ENCODE data around the gene SAMD4A. TPM values are rescaled to one million over a fixed set of nuclear protein-coding genes. Genes with fewer than 3 reads are reported as not detected.

SAMD4A gene
- total and polyA plus RNA-seq, 2 of the 4 experiments (the other 2 are of a cell fraction), result 22.9 to 38.2 TPM

DNA sequence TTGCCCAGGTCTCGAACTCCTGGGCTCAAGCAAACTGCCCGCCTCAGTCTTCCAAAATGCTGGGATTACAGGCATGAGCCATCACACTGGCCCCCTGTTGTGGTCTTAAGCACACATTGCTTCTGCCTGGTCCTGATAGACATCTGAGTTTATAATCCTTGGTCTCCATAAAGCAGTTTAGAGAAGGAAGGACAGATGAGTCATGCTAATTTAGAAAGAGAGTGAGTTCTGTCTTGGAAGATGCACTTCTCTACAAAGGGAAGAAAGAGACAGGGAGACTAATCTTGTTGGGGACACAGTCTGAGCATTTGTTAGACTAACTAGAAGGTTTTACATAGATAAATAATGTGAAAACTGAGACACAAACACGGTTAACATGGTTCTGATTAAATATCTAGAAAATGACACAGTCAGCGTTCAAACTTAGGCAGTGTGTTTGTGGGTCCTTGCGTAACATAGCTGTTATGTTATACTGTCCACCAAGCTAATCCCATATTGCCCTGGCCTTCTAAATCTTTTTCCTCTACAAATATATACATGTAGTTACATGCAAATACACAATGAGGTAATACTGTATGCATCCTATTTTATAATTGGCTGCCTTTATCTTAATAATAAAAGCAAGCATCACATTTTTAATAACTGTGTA lies 31.0 kb downstream of the SAMD4A start:
- Histone ChIP-seq H2BK5ac (ENCODE audit: low read depth, low read length, poor library complexity, severe bottlenecking) (peak overlapping the region; percentile 86), H2BK120ac (ENCODE audit: low read depth, low read length) (no peak overlapping the region), H3K27me3 (ENCODE audit: control insufficient read depth, insufficient read depth, low read length) (no peaks in the 10 kb centered on the region), H3K9me1 (ENCODE audit: insufficient read depth, low read length) (peaks cover 24% of the 10 kb centered on the region), H3K36me3 (ENCODE audit: control insufficient read depth, insufficient read depth, low read length) (no peaks in the 10 kb centered on the region; the same call in 1 of the 2 replicates), H3K79me1 (ENCODE audit: low read depth in 1 of 2, low read length in 2 of 2) (peaks cover 3 to 86% of the 10 kb centered on the region in 2 experiments), H2BK20ac (ENCODE audit: low read depth, low read length) (no peak overlapping the region), H2AK5ac (ENCODE audit: low read depth, low read length) (0 out of 2 replicates have a peak overlapping the region, but pooled peaks have one; percentile 56), H3K56ac (ENCODE audit: extremely low read depth, insufficient read depth, low read length) (no peak overlapping the region), H3K9ac (ENCODE audit: low read depth, low read length) (no peak overlapping the region), H3K4me3 (ENCODE audit: insufficient read depth, low read depth, low read length) (no peak overlapping the region), H2BK15ac (ENCODE audit: low read depth, low read length) (no peak overlapping the region), H2AFZ (replicated peaks; ENCODE audit: low read length, poor library complexity) (no peak overlapping the region), H4K20me1 (ENCODE audit: insufficient read depth, low read length) (peaks cover 43% of the 10 kb centered on the region), H2AK9ac (replicated peaks; ENCODE audit: low read depth, low read length, poor library complexity) (no peak overlapping the region), H4K5ac (ENCODE audit: low read depth, low read length) (no peak overlapping the region), H3K27ac (ENCODE audit: insufficient read depth, low read length) (peak overlapping the region; percentile 76; the same call in 1 of the 2 replicates), H3K23ac (ENCODE audit: low read depth, low read length) (0 out of 2 replicates have a peak overlapping the region, but pooled peaks have one; percentile 68), H3K9me3 (ENCODE audit: control insufficient read depth, insufficient read depth, low read length) (no peaks in the 10 kb centered on the region), H3K14ac (replicated peaks; ENCODE audit: low read depth, low read length) (0 out of 2 replicates have a peak overlapping the region, but pooled peaks have one; percentile 37), H4K8ac (ENCODE audit: low read depth in 2 of 2, low read length in 2 of 2) (0 out of 4 replicates have a peak overlapping the region, but pooled peaks of 1 of the 2 experiments have one; percentile 16), H3K4ac (ENCODE audit: low read depth, low read length) (peak overlapping the region; percentile 0; the same call in 1 of the 2 replicates), H3K4me1 (ENCODE audit: control insufficient read depth, insufficient read depth, low read length) (peaks cover 14% of the 10 kb centered on the region), H4K91ac (ENCODE audit: insufficient read depth, low read depth, low read length) (no peak overlapping the region), H3K4me2 (ENCODE audit: low read depth, low read length) (peak overlapping the region; percentile 50; the same call in 1 of the 2 replicates), H3K18ac (ENCODE audit: low read depth, low read length) (no peak overlapping the region; the same call in 1 of the 2 replicates)
- 80% methylated on average over 2 of the region's 5 CpGs; no CpG with 5 or more reads in 1 of the 2 experiments for WGBS, 2 experiments (ENCODE audit: extremely low coverage in 2 of 2, insufficient read length in 1 of 2)
- ChIA-PET POLR2A (ENCODE audit: unreplicated experiment) (no interaction called here), CTCF (no interaction called here)
- DNase-seq (peak; percentile 70), ATAC-seq (ENCODE audit: low read depth) (peak; percentile 43)
- in situ Hi-C loops (cut with MboI; ENCODE audit: low sequenced_read_pairs) (no loop called here), intact Hi-C loops (cut with micrococcal nuclease) (loop anchor here (2.0 kb wide), 1 partner anchor 15 kb away; no protein-coding TSS in a partner anchor), dilution Hi-C loops (cut with HindIII; ENCODE audit: low sequenced_read_pairs, unreplicated experiment) (no loop called here)
- no TSS peak for BruUV-seq (replicated peaks)
- TF ChIP-seq MXI1 (IDR thresholded peaks at IDR 0.05; ENCODE audit: borderline replicate concordance, low read depth, low read length), result no peak
- no peak for TF ChIP-seq POLR2A (IDR thresholded peaks at IDR 0.05; ENCODE audit: low read depth, low read length)
- TF ChIP-seq MAZ (IDR thresholded peaks at IDR 0.05; ENCODE audit: borderline replicate concordance, low read depth, low read length), result no peak
- no peak for TF ChIP-seq NFE2L2 (IDR thresholded peaks at IDR 0.05; ENCODE audit: low read depth, low read length)
- 0 out of 2 replicates have a peak, but pooled peaks have one; percentile 18 for TF ChIP-seq FOS (IDR thresholded peaks at IDR 0.05; ENCODE audit: low read depth, low read length)
- TF ChIP-seq SMC3 (IDR thresholded peaks at IDR 0.05; ENCODE audit: low read depth, low read length), result no peak
- TF ChIP-seq RFX5 (IDR thresholded peaks at IDR 0.05; ENCODE audit: low read depth, low read length), result no peak
- no peak for TF ChIP-seq CHD1 (IDR thresholded peaks at IDR 0.05; ENCODE audit: low read depth, low read length)
- TF ChIP-seq RAD21 (IDR thresholded peaks at IDR 0.05; ENCODE audit: low read length), result no peak
- TF ChIP-seq, protein P1, sequence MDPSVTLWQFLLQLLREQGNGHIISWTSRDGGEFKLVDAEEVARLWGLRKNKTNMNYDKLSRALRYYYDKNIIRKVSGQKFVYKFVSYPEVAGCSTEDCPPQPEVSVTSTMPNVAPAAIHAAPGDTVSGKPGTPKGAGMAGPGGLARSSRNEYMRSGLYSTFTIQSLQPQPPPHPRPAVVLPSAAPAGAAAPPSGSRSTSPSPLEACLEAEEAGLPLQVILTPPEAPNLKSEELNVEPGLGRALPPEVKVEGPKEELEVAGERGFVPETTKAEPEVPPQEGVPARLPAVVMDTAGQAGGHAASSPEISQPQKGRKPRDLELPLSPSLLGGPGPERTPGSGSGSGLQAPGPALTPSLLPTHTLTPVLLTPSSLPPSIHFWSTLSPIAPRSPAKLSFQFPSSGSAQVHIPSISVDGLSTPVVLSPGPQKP (IDR thresholded peaks at IDR 0.05; ENCODE audit: borderline replicate concordance, low read depth, low read length), result no peak
- peak; percentile 94 for TF ChIP-seq CEBPB (IDR thresholded peaks at IDR 0.05; ENCODE audit: low read depth, low read length)
- TF ChIP-seq MAFK (IDR thresholded peaks at IDR 0.05; ENCODE audit: low read depth, low read length), result no peak; the same call in 1 of the 2 replicates
- no peak for TF ChIP-seq BHLHE40 (IDR thresholded peaks at IDR 0.05; ENCODE audit: low read depth, low read length)
- TF ChIP-seq, protein P2, sequence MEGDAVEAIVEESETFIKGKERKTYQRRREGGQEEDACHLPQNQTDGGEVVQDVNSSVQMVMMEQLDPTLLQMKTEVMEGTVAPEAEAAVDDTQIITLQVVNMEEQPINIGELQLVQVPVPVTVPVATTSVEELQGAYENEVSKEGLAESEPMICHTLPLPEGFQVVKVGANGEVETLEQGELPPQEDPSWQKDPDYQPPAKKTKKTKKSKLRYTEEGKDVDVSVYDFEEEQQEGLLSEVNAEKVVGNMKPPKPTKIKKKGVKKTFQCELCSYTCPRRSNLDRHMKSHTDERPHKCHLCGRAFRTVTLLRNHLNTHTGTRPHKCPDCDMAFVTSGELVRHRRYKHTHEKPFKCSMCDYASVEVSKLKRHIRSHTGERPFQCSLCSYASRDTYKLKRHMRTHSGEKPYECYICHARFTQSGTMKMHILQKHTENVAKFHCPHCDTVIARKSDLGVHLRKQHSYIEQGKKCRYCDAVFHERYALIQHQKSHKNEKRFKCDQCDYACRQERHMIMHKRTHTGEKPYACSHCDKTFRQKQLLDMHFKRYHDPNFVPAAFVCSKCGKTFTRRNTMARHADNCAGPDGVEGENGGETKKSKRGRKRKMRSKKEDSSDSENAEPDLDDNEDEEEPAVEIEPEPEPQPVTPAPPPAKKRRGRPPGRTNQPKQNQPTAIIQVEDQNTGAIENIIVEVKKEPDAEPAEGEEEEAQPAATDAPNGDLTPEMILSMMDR (conservative IDR thresholded peaks at IDR 0.05; ENCODE audit: low read depth, low read length), result no peak
- no peak for TF ChIP-seq RCOR1 (IDR thresholded peaks at IDR 0.05; ENCODE audit: insufficient replicate concordance, low read length)
